Panc1 (cell line): ENCODE measurements around the gene FHIT. TPM values are rescaled to one million over a fixed set of nuclear protein-coding genes. Genes with fewer than 3 reads are reported as not detected.

Experiments
- ATAC-seq: fragments of 200-7000 bp; cut with Tn5 transposase; 2 replicates; pipeline ENCODE4 v1.9.1; 2020; ENCODE audit warnings: mild to moderate bottlenecking, moderate library complexity
- BruUV-seq: library from RNA; stranded (reverse); fragments of 400-500 nt; replicated peaks from 2 replicates; lab custom pipeline; 2021; lab: Mats Ljungman, UMichigan
- CTCF ChIA-PET: fragments of 300-600 bp; sonication (Branson Sonifier 250); formaldehyde crosslinking; loops from one replicate; lab custom pipeline; 2022; ENCODE audit warnings: antibody characterized with exemption; lab: Charles Lee
- POLR2A ChIA-PET: fragments of 300-600 bp; sonication (Branson Sonifier 250); formaldehyde crosslinking; loops from one replicate; lab custom pipeline; 2022; ENCODE audit warnings: antibody characterized with exemption; lab: Charles Lee
- DNase-seq: peaks from one replicate; pipeline ENCODE4 v3.0.0-alpha.2; 2010; ENCODE audit warnings: low read depth, low spot score
- H3K27ac ChIP-seq: 2 replicates; pipeline ENCODE4 v1.5.1; 2011; ENCODE audit warnings: mild to moderate bottlenecking, low read length, inconsistent platforms
- H3K27me3 ChIP-seq: fragments of 200-500 bp; sonication (Bioruptor generic); 2 replicates; pipeline ENCODE4 v1.6.0; 2014; ENCODE audit warnings: low read length, inconsistent platforms; ENCODE audit not compliant: control insufficient read depth, insufficient read depth
- H3K36me3 ChIP-seq: fragments of 200-500 bp; sonication (Bioruptor generic); 2 replicates; pipeline ENCODE4 v1.5.1; 2014; ENCODE audit warnings: inconsistent platforms, mild to moderate bottlenecking, low read length, moderate library complexity; ENCODE audit not compliant: control insufficient read depth, insufficient read depth
- H3K4me1 ChIP-seq: 2 replicates; pipeline ENCODE4 v1.5.1; 2011; ENCODE audit warnings: inconsistent platforms, mild to moderate bottlenecking, low read length, moderate library complexity; ENCODE audit not compliant: control insufficient read depth, insufficient read depth
- H3K4me3 ChIP-seq, 2 experiments: 2 replicates each; pipeline ENCODE4 v1.5.1; 2011 to 2012; ENCODE audit warnings: low read depth in 2 of 2, low read length in 2 of 2, mild to moderate bottlenecking in 2 of 2, inconsistent platforms in 1 of 2, moderate library complexity in 1 of 2
- H3K9me3 ChIP-seq: fragments of 200-500 bp; sonication (Bioruptor generic); 2 replicates; pipeline ENCODE4 v1.5.1; 2014; ENCODE audit warnings: low read depth, mild to moderate bottlenecking, inconsistent platforms, low read length, moderate library complexity; ENCODE audit not compliant: control insufficient read depth, insufficient read depth
- CTCF ChIP-seq: fragments of 450-650 bp; IDR thresholded peaks from 2 replicates; pipeline ENCODE4 v1.5.1; 2017; ENCODE audit warnings: mild to moderate bottlenecking
- POLR2AphosphoS5 ChIP-seq: IDR thresholded peaks from 2 replicates; pipeline ENCODE4 v1.6.1; 2012; ENCODE audit warnings: mild to moderate bottlenecking, low read depth, low read length, moderate library complexity
- REST ChIP-seq, 2 experiments: IDR thresholded peaks; 2 replicates each; pipeline ENCODE4 v1.6.1; 2011 to 2012; ENCODE audit warnings: low read depth in 2 of 2, control low read depth in 1 of 2, low read length in 1 of 2, mild to moderate bottlenecking in 1 of 2, moderate library complexity in 1 of 2; ENCODE audit not compliant: insufficient read depth in 1 of 2
- SIN3A ChIP-seq: IDR thresholded peaks from 2 replicates; pipeline ENCODE4 v1.6.1; 2012; ENCODE audit warnings: low read depth, mild to moderate bottlenecking, low read length, moderate library complexity, borderline replicate concordance; ENCODE audit not compliant: insufficient read depth
- TCF7L2 ChIP-seq: IDR thresholded peaks from 2 replicates; pipeline ENCODE4 v1.6.1; 2011; ENCODE audit warnings: mild to moderate bottlenecking, low read depth, low read length, inconsistent platforms
- in situ Hi-C: cut with HindIII; loops from 2 replicates; pipeline ENCODE4 v1.10.0; 2016; ENCODE audit warnings: low sequenced_read_pairs, low pct_unique_long_range_greater_than_20kb
- intact Hi-C: fragments of 100-400 bp; cut with micrococcal nuclease; formaldehyde crosslinking; loops from one replicate; pipeline ENCODE4 v1.10.0; 2022; ENCODE audit not compliant: unreplicated experiment
- total RNA-seq: library from RNA; stranded (reverse); gene quantifications from one replicate; pipeline ENCODE4 v1.2.1, GENCODE V29; 2021; ENCODE audit not compliant: unreplicated experiment

FHIT gene
- total RNA-seq, 1 experiment from 2014 or later = 2.2 TPM

GRCh38 chr3:61073566-61074165 is 177.6 kb downstream of the FHIT start:
- in situ Hi-C loops = no loop called here
- CTCF ChIA-PET = no interaction called here

GRCh38 chr3:61068084-61068483 is 183.2 kb downstream of the FHIT start:
- Histone ChIP-seq H3K36me3 (no peaks in the 10 kb centered on the region), H3K4me1 (no peaks in the 10 kb centered on the region), H3K27me3 (no peaks in the 10 kb centered on the region), H3K9me3 (no peaks in the 10 kb centered on the region), H3K27ac (no peak overlapping the region), H3K4me3 (no peak overlapping the region)
- in situ Hi-C loops = no loop called here
- ChIA-PET CTCF (no interaction called here), POLR2A (no interaction called here)
- ATAC-seq = no peak
- BruUV-seq = no TSS peak
- no peak for TF ChIP-seq CTCF
- no peak for TF ChIP-seq REST (IDR thresholded peaks at IDR 0.05; ENCODE audit: insufficient read depth in 1 of 2, low read depth in 2 of 2, low read length in 1 of 2)
- no peak for TF ChIP-seq SIN3A
- no peak for TF ChIP-seq TCF7L2
- no peak for TF ChIP-seq POLR2AphosphoS5
- intact Hi-C loops = no loop called here
- no peak for DNase-seq

More at GRCh38 chr3:61073566-61074165, 177.6 kb downstream of the FHIT start:
- Histone ChIP-seq H3K27me3 (no peaks in the 10 kb centered on the region), H3K27ac (no peak overlapping the region), H3K9me3 (no peaks in the 10 kb centered on the region), H3K4me3 (no peak overlapping the region), H3K4me1 (no peaks in the 10 kb centered on the region), H3K36me3 (no peaks in the 10 kb centered on the region)
- intact Hi-C loops = no loop called here
- ATAC-seq = no peak
- BruUV-seq = no TSS peak
- TF ChIP-seq CTCF (no peak), TCF7L2 (no peak), REST (IDR thresholded peaks at IDR 0.05; ENCODE audit: insufficient read depth in 1 of 2, low read depth in 2 of 2, low read length in 1 of 2) (no peak), SIN3A (no peak), POLR2AphosphoS5 (no peak)
- POLR2A ChIA-PET = no interaction called here
- DNase-seq = no peak
